HG03159 (cell line): ENCODE measurements around the gene NANP.
"Not testable (repeated sequence)": the region's sequence is repeated elsewhere in the genome, so short reads cannot be mapped to it uniquely, and the experiment has no call there.

Source experiments
- ATAC-seq: cut with Tn5 transposase; IDR thresholded peaks from one replicate; pipeline ENCODE4 v1.9.1; 2021; ENCODE audit warnings: mild to moderate bottlenecking, moderate library complexity; ENCODE audit not compliant: unreplicated experiment

Gene NANP

GRCh38 chr20:25623736-25624499, at the start of gene NANP:
NANP (minus strand) TSS chr20:25624014; CDS start chr20:25623948, 66 bp downstream.
- peak; percentile 82 for ATAC-seq

GRCh38 chr20:25672659-25673235, 48.9 kb upstream of the NANP start:
- ATAC-seq, result no peak

- no peak for ATAC-seq
These were observed 46.1 kb upstream of the NANP start for GRCh38 chr20:25669826-25670422.

- no peak for ATAC-seq
These were observed 44.6 kb upstream of the NANP start for GRCh38 chr20:25668446-25668845.

GRCh38 chr20:25659999-25660398, 36.2 kb upstream of the NANP start:
- no peak for ATAC-seq

- no peak for ATAC-seq
These were observed 30.7 kb upstream of the NANP start for GRCh38 chr20:25654487-25654886.

- ATAC-seq, result not testable (repeated sequence)
These were observed 29.1 kb upstream of the NANP start for GRCh38 chr20:25652866-25653265.

- no peak for ATAC-seq
These were observed 21.0 kb upstream of the NANP start for GRCh38 chr20:25644814-25645213.

GRCh38 chr20:25643716-25644115, 19.9 kb upstream of the NANP start:
- no peak for ATAC-seq

GRCh38 chr20:25637247-25637646, 13.4 kb upstream of the NANP start:
- ATAC-seq, result no peak

GRCh38 chr20:25632940-25633790, 9.4 kb upstream of the NANP start:
- no peak for ATAC-seq

- ATAC-seq, result not testable (repeated sequence)
These were observed 6.8 kb upstream of the NANP start for GRCh38 chr20:25630615-25631014.

GRCh38 chr20:25629816-25630499, 6.1 kb upstream of the NANP start:
- ATAC-seq, result no peak

- ATAC-seq, result no peak
These were observed 3.0 kb upstream of the NANP start for GRCh38 chr20:25626779-25627178.

- no peak for ATAC-seq
These were observed 706 bp upstream of the NANP start for GRCh38 chr20:25624500-25624939.

GRCh38 chr20:25623225-25623735, 534 bp downstream of the NANP start:
- ATAC-seq, result peak; percentile 13

- no peak for ATAC-seq
These were observed 1.2 kb downstream of the NANP start for GRCh38 chr20:25622450-25623224.

GRCh38 chr20:25622049-25622448, 1.8 kb downstream of the NANP start:
- no peak for ATAC-seq

- ATAC-seq, result no peak
These were observed 4.3 kb downstream of the NANP start for GRCh38 chr20:25619514-25619913.

GRCh38 chr20:25608774-25609173, 15.0 kb downstream of the NANP start:
- no peak for ATAC-seq
